HG03378 (cell line): ENCODE results near the gene HEXD.
A peak's percentile ranks its signal among the peaks of the same experiment; 100 is the strongest.
"Not testable (repeated sequence)": the region's sequence is repeated elsewhere in the genome, so short reads cannot be mapped to it uniquely, and the experiment has no call there.

Experiments used
- ATAC-seq: cut with Tn5 transposase; IDR thresholded peaks from one replicate; pipeline ENCODE4 v1.9.1; 2021; ENCODE audit warnings: mild to moderate bottlenecking, moderate library complexity; ENCODE audit not compliant: unreplicated experiment

Gene HEXD

DNA sequence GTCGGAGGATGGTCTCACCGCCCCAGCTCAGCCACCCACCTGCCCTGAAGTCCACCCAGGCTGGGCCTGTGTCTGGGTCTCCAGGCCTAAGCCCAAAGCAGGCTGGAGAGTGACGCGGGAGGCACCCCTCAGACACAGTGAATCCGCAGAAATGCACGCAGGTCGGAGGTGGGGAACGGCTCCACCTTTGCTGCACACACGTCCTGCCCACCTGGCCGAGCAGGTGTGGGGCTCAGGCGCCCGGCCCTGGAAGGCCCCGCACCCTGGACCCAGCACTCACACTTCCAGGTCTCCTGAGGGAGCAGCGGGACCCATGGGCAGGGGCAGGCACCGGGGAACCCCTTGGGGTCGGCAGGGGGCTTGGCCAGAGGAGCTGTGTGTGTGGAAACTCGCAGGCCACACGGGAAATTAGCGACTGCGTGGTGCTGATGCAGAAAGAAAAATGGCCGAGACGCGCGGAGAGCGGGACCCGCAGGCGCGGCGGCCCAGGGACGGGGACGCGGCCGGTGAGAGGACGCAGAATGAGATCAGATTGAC lies 21.8 kb downstream of the HEXD start:
- no peak for ATAC-seq

DNA sequence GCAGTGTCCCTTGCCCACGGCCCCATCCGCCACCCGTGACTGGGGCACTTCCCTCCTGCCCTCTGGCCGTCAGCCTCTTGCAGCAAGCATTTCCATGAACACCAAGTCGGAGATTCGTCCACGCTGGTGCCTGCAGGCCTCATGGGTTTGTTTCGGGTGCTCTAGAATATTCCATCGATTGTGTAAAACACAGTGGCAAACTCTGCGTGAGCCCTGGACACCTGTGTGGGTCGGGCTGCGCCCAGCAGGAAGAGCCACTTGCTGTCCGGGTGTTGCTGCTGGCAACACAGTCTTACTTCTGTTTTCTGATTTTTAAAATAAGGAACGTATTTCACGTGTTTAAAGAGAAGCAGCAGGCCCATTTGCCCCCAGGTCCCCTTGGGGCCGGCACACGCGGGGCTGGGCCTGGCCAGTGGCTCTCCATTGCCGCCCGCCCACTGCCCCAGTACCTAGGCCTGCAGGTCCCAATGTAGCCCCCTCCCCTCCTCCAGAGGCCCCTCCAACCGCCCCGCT lies 22.4 kb downstream of the HEXD start:
- no peak for ATAC-seq

DNA sequence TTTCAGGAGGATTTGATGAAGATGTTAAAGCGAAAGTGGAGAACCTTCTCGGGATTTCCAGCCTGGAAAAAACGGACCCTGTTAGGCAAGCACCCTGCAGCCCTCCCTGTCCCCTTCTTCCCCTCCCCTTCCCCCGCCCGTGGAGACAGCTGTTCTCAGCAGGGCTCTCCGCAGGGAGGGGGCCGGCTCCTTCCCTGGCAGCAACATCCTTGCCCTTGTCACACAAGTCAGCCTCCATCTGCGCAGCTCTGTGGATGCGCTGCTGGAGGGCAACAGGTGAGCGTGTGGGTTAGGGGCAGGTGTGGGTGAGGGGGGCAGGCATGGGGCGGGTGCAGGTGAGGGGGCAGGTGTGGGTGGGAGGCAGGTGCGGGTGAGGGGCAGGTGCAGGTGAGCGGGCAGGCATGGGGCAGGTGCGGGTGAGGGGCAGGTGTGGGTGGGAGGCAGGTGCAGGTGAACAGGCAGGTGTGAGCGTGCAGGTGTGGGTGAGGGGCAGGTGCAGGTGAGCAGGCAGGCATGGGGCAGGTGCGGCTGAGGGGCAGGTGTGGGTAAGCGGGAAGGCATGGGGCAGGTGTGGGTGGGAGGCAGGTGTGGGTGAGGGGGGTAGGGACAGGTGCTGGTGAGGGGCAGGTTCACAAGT lies 23.0 kb downstream of the HEXD start:
- ATAC-seq = no peak

DNA sequence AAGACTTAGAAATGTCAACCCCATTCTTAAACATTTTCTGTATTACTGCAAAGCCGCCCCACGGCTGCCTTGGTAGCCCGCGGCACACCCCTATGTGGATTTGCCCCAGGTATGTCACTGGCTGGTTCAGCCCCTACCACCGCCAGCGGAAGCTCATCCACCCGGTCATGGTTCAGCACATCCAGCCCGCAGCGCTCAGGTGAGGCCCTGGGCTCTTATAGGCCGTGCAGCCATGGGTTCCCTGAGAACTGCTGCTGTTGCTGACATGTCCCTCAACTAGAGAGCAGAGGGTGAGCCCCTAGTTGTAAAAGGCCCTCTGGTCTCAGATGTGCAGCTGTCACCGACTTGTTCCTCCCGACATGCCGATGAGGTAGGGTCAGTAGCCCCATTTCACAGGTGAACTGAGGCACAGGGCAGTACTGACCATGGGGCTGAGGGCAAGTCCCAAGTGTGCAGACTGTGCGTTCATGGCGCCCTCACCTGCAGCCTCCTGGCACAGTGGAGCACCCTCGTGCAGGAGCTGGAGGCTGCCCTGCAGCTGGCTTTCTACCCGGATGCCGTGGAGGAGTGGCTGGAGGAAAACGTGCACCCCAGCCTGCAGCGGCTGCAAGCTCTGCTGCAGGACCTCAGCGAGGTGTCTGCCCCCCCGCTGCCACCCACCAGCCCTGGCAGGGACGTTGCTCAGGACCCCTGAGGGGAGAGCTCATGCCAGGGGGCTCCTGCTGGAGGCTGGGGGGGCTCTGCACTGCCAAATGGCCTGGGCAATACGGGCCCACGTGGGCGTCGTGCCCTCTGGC lies 23.7 kb downstream of the HEXD start:
- no peak for ATAC-seq

DNA sequence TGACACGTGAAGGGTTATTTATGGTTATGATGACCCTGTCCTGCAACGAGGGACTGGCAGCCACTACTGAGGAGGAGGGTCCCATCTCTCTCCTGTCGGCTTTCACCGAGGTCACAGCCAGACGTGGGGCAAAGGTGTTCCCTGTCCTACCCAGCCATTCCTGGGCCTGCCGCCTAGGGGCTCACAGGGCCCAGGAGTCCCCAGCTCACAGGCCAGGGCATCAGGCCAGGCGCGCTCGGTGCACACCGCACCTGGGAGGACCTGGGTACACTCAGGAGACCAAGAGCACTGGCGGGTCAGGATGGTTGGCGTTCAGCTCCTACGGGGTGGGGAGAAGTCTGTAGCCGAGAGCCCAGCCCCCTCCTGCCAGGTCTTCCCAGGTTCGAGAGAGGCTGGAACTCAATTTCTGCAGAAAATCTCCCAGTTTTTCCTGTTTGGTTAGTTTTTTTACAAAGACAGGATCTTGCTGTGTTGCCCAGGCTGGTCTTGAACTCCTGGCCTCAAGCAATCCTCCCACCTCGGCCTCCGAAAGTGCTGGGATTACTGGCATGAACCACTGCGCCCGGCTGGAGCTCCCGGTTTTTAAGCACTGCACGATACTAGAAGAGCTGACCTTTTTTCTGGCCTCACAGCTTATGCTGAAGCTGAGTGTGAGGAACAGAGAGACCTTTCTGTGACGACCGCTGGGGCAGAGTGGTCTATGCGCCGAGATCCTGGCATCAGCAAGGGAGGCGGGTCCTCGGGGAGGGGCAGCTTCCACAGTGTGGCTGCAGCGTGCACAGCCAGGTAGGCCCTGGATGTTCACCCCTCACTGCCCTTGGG lies 24.7 kb downstream of the HEXD start:
- no peak for ATAC-seq

DNA sequence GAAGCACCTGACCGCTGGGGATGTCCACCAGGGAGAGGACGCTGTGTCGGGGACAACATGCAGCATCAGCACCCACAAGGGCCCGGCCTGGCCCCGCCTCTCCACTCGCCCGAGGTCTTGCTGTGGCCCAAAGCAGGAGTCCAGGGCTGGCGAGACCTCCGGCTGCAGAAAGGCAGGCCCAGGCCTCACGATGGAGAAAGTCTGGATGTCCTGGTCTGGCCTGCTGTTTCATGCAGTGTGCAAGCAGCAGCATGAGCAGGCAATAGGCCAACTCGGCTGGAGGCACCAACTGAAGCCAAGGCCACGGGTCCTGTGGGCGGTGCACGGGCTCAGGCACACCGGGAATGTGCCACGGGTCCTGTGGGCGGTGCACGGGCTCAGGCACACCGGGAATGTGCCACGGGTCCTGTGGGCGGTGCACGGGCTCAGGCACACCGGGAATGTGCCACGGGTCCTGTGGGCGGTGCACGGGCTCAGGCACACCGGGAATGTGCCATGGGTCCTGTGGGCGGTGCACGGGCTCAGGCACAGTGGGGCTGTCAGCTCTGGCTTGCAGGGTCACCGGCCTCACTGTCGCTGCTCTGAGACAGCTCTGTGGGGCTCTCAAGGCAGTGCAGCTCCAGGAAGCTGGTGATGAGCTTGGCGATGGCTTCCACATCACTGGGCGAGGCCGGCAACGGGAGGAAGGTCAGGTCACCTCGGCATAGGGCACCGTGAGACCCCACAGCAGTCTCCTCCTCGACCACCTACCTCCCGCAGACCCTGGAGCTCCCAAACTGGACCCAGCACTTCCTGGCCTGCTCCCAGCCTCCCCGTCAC lies 25.5 kb downstream of the HEXD start:
- ATAC-seq = no peak

DNA sequence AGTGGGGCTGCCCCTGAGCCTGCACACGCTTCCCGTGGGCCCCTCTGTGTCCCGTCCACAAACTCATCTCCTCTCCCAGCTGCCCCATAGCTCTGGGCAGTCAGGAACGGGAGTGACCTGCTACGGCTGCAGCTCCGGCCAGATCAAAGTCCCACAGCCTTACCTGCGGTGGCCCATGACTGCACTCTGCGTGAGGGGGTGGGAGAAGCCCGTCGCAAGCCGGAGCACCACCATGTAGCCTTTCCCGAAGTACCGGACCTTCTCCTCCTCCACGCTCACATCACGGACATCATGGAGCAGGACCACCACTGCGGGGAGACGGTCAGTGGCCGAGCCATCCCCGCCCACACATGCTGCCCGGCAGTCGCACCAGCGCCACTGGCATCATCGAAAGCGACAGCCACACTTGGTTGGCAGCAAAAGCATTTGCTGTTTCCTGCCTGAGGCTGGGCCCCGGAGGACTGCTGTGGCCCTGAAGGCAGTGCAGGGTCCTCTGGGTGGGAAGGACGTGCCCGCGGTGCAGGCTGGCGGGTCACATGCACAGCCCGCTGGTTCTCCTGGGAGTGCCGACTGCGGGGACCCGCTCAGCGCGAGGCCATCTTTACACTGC lies 26.2 kb downstream of the HEXD start:
- no peak for ATAC-seq

DNA sequence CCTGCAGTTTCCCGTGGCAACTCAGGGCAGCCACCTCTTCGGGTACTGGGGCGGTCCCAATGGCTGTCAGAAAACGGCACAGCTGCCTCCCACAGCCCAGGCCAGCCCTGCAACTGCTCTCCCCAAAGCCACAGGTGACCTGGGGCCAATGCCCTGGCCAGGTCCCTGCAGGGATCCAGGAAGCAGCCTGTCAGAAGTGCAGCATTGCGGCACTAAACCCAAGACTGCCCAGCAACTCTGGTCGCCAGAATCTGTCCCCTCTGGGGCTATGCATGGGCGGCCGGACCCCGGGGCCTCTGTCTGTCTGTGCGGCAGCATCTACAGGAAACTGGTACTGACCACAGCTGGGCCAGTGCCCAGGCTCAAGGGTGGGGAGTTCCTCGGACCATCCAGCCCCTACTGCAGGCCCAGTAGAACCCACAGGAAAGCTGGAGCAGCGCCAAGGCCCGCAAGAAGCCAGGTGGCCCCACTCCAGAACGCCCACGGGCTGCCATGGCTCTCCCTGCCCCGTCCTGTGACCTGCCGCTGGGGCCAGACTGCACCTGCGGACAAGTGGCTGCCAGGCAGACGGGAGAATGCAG lies 26.9 kb downstream of the HEXD start:
- no peak for ATAC-seq

DNA sequence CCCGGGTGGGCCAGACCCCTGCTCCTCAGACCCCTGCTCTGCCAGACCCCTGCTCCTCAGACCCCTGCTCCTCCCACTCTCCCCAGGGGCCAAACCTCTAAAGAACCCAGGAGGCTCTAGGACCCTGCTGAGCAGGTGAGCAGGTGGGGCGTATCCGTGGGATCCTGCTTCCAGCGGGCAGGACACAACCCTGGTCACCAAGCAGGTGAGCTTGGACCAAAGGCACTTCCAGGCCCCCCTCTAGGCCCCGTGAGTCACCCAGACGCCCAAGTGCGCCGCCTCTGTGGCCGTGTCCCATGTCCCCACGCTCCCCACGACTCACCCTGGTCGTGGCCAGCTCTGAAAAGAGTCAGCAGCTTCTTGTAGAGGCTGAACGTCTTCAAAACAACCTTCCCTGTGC lies 27.4 kb downstream of the HEXD start:
- ATAC-seq = no peak

DNA sequence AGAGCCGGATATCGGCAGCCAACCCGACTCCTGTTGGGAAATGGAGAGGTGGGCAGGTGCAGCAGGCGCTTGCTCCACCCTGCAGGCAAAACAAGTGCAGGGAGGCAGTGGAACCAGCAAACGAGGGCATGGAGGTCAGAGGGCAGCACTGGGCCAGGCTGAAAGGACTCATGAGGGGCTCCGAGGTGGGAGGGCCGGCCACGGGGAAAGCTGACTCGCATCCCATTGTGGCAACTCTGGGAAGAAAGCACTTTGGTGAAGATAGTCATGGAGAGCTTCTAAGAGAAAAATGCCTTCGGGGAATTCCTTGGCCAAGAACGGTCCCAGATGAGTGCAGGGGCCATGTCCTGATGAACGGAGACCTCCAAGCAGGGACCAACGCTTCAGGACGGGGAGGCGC lies 28.0 kb downstream of the HEXD start:
- no peak for ATAC-seq

DNA sequence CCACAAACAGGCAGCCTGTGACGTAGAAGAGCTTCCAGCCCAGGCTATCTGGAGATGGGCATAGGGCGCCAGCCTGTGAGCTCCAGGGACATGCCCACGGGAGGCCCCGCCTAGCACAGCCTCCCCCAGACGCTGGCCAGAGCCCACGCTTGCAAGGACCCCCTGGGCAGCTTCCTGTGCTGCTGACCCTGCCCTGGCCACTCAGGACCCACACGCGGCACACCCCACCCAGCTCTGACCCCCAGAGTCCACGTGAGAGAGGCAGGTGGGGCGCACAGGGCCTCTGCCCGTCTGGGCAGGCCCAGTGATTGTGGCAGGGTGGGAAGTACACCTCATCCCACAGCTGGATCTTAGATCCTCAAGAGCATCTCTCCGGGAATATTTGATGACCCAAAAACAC lies 28.5 kb downstream of the HEXD start:
- ATAC-seq = no peak

DNA sequence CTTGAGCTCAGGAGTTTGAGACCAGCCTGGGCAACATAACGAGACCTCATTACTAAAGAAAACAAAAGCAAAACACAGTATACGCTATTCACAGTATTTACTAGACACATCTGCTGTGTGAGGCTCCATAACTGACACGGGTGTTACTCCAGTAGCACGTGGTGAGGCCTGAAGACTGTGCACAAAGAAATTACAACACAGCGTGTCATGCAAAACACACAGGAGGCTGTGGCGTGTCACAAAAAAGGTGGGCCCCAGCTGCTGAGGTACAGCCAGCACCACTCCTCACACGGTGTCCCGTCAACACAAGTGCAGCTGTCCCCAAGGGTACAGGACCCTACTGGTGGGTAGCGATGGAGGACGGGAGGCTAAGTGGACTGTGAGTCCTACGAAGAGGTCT lies 29.7 kb downstream of the HEXD start:
- ATAC-seq = no peak

DNA sequence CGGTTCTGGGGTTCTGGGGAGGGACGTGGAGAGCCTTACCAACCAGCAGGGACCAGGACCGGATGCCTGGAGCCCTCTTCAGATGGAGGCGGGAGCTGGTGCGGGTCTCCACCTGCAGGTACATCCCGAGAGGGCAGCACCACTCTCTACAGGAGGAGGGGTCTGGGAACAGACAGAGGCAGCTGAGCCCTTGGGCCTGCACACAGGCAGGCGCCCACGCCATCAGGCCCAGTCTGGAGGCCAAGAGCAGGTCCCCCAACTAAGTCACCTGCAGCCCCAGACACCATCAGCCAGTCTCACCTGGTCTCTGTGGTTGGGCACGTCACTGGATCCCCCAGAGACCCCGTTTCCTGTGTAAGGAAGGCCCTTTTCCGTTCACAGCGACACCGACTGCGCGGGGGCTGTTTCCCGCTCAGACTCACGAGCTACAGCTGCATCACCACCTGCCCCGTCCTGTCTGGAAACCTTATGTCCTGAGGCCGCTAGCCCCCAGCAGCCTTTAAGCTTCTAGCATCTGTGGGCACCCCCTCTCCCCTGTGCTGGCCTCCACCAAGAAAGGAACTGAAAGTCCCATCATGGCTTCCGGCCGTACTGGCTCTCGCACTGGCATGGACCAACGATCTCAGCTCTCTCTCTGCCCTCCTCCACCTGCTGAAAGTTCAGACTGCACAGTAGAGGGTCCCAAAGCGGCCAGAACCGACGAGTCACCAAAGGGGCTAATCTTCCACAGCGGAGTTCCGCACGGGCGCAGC lies 31.2 kb downstream of the HEXD start:
- ATAC-seq = peak; percentile 45

DNA sequence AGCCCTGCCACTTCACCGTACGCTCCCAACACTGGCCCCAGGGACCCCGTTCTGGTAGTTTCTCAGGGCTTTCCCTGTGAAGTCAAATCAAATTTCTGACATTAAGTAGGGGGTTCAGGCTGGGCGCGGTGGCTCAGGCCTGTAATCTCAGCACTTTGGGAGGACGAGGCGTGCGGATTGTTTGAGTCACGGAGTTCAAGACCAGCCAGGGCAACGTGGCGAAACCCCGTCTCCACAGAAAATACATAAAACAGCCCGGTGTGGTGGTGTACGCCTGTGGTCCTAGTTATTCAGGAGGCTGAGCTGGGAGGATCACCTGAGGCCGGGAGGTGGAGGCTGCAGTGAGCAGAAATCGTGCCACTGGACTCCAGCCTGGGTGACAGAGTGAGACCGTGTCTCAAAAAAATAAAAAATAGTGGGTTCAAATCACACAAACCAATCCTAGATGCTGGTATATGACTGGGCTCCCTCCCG lies 31.8 kb downstream of the HEXD start:
- ATAC-seq = peak; percentile 6

DNA sequence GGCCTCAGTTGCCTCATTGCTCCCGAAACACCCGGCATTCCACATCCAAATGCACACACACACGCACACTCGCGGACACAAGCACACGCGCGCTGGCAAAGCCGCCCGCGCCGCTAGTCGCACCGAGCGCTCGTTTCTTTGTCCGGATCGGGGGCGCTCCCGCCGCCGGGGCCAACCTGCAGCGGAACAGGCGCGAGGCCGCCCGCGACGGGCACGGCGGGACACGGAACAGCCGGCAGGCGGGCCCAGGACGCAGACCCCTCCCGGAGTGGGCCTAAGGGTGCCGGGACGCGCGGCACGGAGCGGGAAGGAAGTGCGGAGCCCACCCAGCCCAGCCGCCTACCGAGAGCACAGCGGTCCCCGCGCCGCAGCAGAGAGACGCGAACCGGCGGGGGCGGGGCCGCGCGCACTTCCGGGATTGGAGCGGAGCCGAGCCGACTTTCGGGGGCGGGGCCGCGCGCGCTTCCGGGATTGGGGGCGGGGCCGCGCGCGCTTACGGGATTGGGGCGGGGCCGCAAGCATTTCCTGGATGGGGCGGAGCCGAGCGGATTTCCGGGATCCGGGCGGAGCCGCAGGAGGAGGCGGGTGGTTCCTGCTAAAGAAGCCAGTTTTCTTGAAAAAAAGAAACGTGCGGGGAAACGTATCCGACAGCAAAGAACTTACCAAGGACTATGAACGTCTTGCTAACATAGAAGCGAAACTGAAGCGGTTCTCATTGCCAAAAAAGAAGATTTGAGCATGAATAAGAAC lies 32.4 kb downstream of the HEXD start, which contains the start of gene CYBC1:
TSS of gene CYBC1 (minus strand) at position 396 of the 750 bp plus-strand sequence. CDS start 1,498 bp downstream, outside the sequence.
- ATAC-seq = peak; percentile 37

DNA sequence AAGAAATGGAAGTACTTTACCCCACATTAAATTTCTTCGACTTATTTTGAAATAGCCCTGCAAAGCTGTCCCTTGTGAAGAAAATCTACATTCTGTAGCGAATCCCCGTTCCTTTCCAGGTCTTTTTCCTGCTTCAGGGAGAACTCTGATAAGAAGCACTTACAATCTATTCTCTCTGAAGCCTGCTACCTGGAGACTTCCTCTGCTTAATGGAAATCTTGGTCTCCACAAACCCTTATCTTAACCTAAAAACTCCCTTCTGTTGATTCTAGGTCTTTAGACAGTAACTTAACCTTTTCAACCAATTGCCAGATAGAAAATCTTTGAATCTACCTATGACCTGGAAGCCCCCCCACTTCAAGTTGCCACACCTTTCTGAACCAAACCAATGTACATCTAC lies 34.0 kb downstream of the HEXD start:
- no peak for ATAC-seq

DNA sequence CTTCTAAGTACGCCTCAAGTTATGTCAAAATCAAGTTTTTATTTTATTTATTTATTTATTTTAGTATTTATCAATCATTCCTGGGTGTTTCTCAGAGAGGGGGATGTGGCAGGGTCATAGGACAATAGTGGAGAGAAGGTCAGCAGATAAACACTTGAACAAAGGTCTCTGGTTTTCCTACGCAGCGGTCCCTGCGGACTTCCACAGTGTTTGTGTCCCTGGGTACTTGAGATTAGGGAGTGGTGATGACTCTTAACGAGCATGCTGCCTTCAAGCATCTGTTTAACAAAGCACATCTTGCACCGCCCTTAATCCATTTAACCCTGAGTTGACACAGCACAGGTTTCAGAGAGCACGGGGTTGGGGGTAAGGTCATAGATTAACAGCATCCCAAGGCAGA lies 35.0 kb downstream of the HEXD start:
- ATAC-seq = not testable (repeated sequence)

DNA sequence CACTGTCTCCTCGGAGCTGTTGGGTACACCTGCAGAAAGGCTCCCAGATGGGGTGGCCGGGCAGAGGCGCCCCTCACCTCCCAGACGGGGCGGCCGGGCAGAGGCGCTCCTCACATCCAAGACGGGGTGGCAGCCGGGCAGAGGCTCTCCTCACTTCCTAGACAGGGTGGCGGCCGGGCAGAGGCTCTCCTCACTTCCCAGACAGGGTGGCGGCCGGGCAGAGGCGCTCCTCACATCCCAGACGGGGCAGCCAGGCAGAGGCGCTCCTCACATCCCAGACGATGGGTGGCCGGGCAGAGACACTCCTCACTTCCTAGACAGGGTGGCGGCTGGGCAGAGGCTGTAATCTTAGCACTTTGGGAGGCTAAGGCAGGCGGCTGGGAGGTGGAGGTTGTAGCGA lies 35.6 kb downstream of the HEXD start:
- ATAC-seq = not testable (repeated sequence)
